HCT116 (cell line): ENCODE results near the gene SHROOM1. TPM values are rescaled to one million over a fixed set of nuclear protein-coding genes. Genes with fewer than 3 reads are reported as not detected.

Experiments
- ATAC-seq: fragments of 200-7000 bp; cut with Tn5 transposase; 2 replicates; pipeline ENCODE4 v1.9.1; 2020; ENCODE audit warnings: mild to moderate bottlenecking, moderate library complexity
- BruUV-seq: library from RNA; stranded (reverse); fragments of 400-500 nt; replicated peaks from 2 replicates; lab custom pipeline; 2021; lab: Mats Ljungman, UMichigan
- CTCF ChIA-PET: fragments of 300-600 bp; sonication (Branson Sonifier 250); formaldehyde crosslinking; loops from one replicate; lab custom pipeline; 2021; ENCODE audit warnings: antibody characterized with exemption; lab: Charles Lee
- POLR2A ChIA-PET: fragments of 300-600, 350-600 bp; sonication (Branson Sonifier 250); formaldehyde crosslinking; loops from one replicate; lab custom pipeline; 2021; ENCODE audit warnings: antibody characterized with exemption; lab: Charles Lee
- RAD21 ChIA-PET, 2 experiments: fragments of 300-600 bp; sonication (Branson Sonifier 250); formaldehyde crosslinking; loops; one replicate each; lab custom pipeline; 2023; ENCODE audit warnings: low total read pairs in 2 of 2; ENCODE audit not compliant: uncharacterized antibody in 2 of 2, unreplicated experiment in 2 of 2, low non-redundant PET in 1 of 2; lab: Charles Lee
- DNase-seq: peaks from one replicate; pipeline ENCODE4 v3.0.0-alpha.2; 2010; ENCODE audit warnings: low read depth, low spot score
- H2AFZ ChIP-seq: fragments of 200-600 bp; shearing (Covaris generic), sonication (generic); 2 replicates; pipeline ENCODE4 v1.6.1; 2017; ENCODE audit warnings: low read depth, mixed run types, mixed read lengths, antibody characterized with exemption, low read length; ENCODE audit not compliant: poor library complexity, severe bottlenecking
- H3K27ac ChIP-seq: 2 replicates; pipeline ENCODE4 v1.5.1; 2012; ENCODE audit warnings: low read depth, low read length
- H3K27me3 ChIP-seq: fragments of 200-600 bp; sonication (generic); 2 replicates; pipeline ENCODE4 v1.6.1; 2016; ENCODE audit warnings: mixed run types, low read length, mixed read lengths; ENCODE audit not compliant: insufficient read depth
- H3K36me3 ChIP-seq, 2 experiments: fragments of 200-500 bp in 1 of 2; fragments of 200-600 bp in 1 of 2; sonication (Bioruptor generic) in 1 of 2; sonication (generic) in 1 of 2; 2 replicates each; pipeline versions ENCODE4 v1.5.1 to v1.6.1; 2014 to 2016; ENCODE audit warnings: low read length in 2 of 2, inconsistent platforms in 1 of 2, mixed read lengths in 1 of 2, mixed run types in 1 of 2; ENCODE audit not compliant: insufficient read depth in 2 of 2, control insufficient read depth in 1 of 2
- H3K4me1 ChIP-seq, 2 experiments: fragments of 200-600 bp in 1 of 2; sonication (generic) in 1 of 2; 2 replicates each; pipeline versions ENCODE4 v1.5.1 to v1.6.1; 2012 to 2017; ENCODE audit warnings: low read length in 2 of 2, inconsistent platforms in 1 of 2, mild to moderate bottlenecking in 1 of 2, mixed read lengths in 1 of 2, mixed run types in 1 of 2, moderate library complexity in 1 of 2; ENCODE audit not compliant: insufficient read depth in 2 of 2, control insufficient read depth in 1 of 2
- H3K4me2 ChIP-seq: fragments of 200-600 bp; sonication (generic); 2 replicates; pipeline ENCODE4 v1.6.1; 2017; ENCODE audit warnings: mixed run types, low read length, mixed read lengths
- H3K4me3 ChIP-seq, 2 experiments: fragments of 200-600 bp in 1 of 2; sonication (generic) in 1 of 2; replicated peaks in 1 of 2; 2 replicates each; pipeline ENCODE4 v1.5.1; 2011 to 2016; ENCODE audit warnings: low read length in 2 of 2, control low read depth in 1 of 2, low read depth in 1 of 2, mild to moderate bottlenecking in 1 of 2, mixed read lengths in 1 of 2, mixed run types in 1 of 2
- H3K79me2 ChIP-seq: fragments of 200-600 bp; sonication (generic); 2 replicates; pipeline ENCODE4 v1.6.1; 2017; ENCODE audit warnings: mild to moderate bottlenecking, mixed run types, low read length, moderate library complexity, mixed read lengths; ENCODE audit not compliant: insufficient read depth
- H3K9ac ChIP-seq: fragments of 200-600 bp; sonication (generic); 2 replicates; pipeline ENCODE4 v1.6.1; 2016; ENCODE audit warnings: low read length, mixed read lengths
- H3K9me2 ChIP-seq: fragments of 200-600 bp; sonication (generic), shearing (Covaris generic); 2 replicates; pipeline ENCODE4 v1.6.1; 2017; ENCODE audit warnings: mixed run types, mild to moderate bottlenecking, moderate library complexity; ENCODE audit not compliant: insufficient read depth
- H3K9me3 ChIP-seq, 2 experiments: fragments of 200-500 bp in 1 of 2; fragments of 200-600 bp in 1 of 2; sonication (Bioruptor generic) in 1 of 2; sonication (generic) in 1 of 2; 2 replicates each; pipeline ENCODE4 v1.6.1; 2014 to 2017; ENCODE audit warnings: low read length in 2 of 2, mixed read lengths in 2 of 2, inconsistent platforms in 1 of 2, low read depth in 1 of 2, mild to moderate bottlenecking in 1 of 2, mixed run types in 1 of 2, moderate library complexity in 1 of 2; ENCODE audit not compliant: control insufficient read depth in 1 of 2, insufficient read depth in 1 of 2
- H4K20me1 ChIP-seq: fragments of 200-600 bp; sonication (generic), shearing (Covaris generic); 2 replicates; pipeline ENCODE4 v1.6.1; 2017; ENCODE audit warnings: mixed run types, mild to moderate bottlenecking, moderate library complexity; ENCODE audit not compliant: insufficient read depth
- ATF3 ChIP-seq: IDR thresholded peaks from 2 replicates; pipeline ENCODE4 v1.6.1; 2012
- CTCF ChIP-seq, 3 experiments: fragments of 200-600 bp in 1 of 3; sonication (generic) in 1 of 3; IDR thresholded peaks in 2 of 3; conservative IDR thresholded peaks in 1 of 3; 2 replicates each; pipeline ENCODE4 v1.5.1; 2012 to 2017; ENCODE audit warnings: low read depth in 2 of 3, low read length in 2 of 3, antibody characterized with exemption in 1 of 3, borderline replicate concordance in 1 of 3, control low read depth in 1 of 3, mild to moderate bottlenecking in 1 of 3, mixed read lengths in 1 of 3, mixed run types in 1 of 3, moderate library complexity in 1 of 3; ENCODE audit not compliant: insufficient read depth in 1 of 3
- RAD21 ChIP-seq: IDR thresholded peaks from 2 replicates; pipeline ENCODE4 v1.6.1; 2012; ENCODE audit warnings: low read depth, mild to moderate bottlenecking
- intact Hi-C: fragments of 100-400 bp; cut with micrococcal nuclease; formaldehyde crosslinking; loops from 2 replicates; pipeline ENCODE4 v1.10.0; 2022
- total RNA-seq: library from RNA; stranded (reverse); gene quantifications from one replicate; pipeline ENCODE4 v1.2.1, GENCODE V29; 2021; ENCODE audit not compliant: unreplicated experiment

SHROOM1 gene
- total RNA-seq, 1 experiment from 2014 or later, result 9.5 TPM

- ATAC-seq, result peak; percentile 94
- BruUV-seq, result no TSS peak
- CTCF ChIA-PET, result interaction anchor here (0.6 to 3.9 kb wide), 32 partner anchors 10 to 451 kb away, joined by 3 to 69 read pairs (median 4); partner anchors contain the start of genes CCNI2, GDF9, KIF3A and SHROOM1
Observed at GRCh38 chr5:132820162-132820754, 10.2 kb downstream of the SHROOM1 start.

More at GRCh38 chr5:132820162-132820754, 10.2 kb downstream of the SHROOM1 start:
- peak overlapping the region; percentile 44 for H3K4me2 ChIP-seq
- peaks cover 0 to 11% of the 10 kb centered on the region in 2 experiments; a peak in 1 of 4 replicates for H3K4me1 ChIP-seq
- ChIA-PET RAD21 (interaction anchor here (0.7 to 1.3 kb wide), 9 partner anchors 13 to 314 kb away, joined by 3 to 8 read pairs (median 4); no protein-coding TSS in a partner anchor), POLR2A (interaction anchor here (0.8 to 1.4 kb wide), 2 partner anchors 65 to 83 kb away, joined by 4 read pairs; partner anchors contain the start of gene KIF3A)
- no peaks in the 10 kb centered on the region for H3K79me2 ChIP-seq
- no peaks in the 10 kb centered on the region for H3K27me3 ChIP-seq
- H3K9ac ChIP-seq, result no peak overlapping the region
- DNase-seq, result peak; percentile 81
- H3K27ac ChIP-seq, result no peak overlapping the region
- H2AFZ ChIP-seq, result peak overlapping the region; percentile 66
- TF ChIP-seq ATF3 (no peak), RAD21 (peak; percentile 95), CTCF (IDR thresholded peaks at IDR 0.05 in 2 of 3, conservative IDR thresholded peaks at IDR 0.05 in 1 of 3; ENCODE audit: borderline replicate concordance in 1 of 3, insufficient read depth in 1 of 3, low read depth in 2 of 3, low read length in 2 of 3) (peak; percentile 90 to 94 (median 91))
- no peaks in the 10 kb centered on the region for H4K20me1 ChIP-seq
- intact Hi-C loops, result loop anchor here (1.0 to 2.0 kb wide), 5 partner anchors 67 to 433 kb away; no protein-coding TSS in a partner anchor
- H3K9me3 ChIP-seq, result no peaks in the 10 kb centered on the region
- no peak overlapping the region for H3K4me3 ChIP-seq
- H3K36me3 ChIP-seq, result no peaks in the 10 kb centered on the region
- no peaks in the 10 kb centered on the region for H3K9me2 ChIP-seq
